D341Med (cell line): Measurements from ENCODE around the gene ACSL4.
"Not testable (repeated sequence)": the region's sequence is repeated elsewhere in the genome, so short reads cannot be mapped to it uniquely, and the experiment has no call there.

ENCODE experiments used
- DNase-seq: peaks from one replicate; pipeline ENCODE4 v3.0.0; 2012; ENCODE audit warnings: low spot score

Gene ACSL4

DNA sequence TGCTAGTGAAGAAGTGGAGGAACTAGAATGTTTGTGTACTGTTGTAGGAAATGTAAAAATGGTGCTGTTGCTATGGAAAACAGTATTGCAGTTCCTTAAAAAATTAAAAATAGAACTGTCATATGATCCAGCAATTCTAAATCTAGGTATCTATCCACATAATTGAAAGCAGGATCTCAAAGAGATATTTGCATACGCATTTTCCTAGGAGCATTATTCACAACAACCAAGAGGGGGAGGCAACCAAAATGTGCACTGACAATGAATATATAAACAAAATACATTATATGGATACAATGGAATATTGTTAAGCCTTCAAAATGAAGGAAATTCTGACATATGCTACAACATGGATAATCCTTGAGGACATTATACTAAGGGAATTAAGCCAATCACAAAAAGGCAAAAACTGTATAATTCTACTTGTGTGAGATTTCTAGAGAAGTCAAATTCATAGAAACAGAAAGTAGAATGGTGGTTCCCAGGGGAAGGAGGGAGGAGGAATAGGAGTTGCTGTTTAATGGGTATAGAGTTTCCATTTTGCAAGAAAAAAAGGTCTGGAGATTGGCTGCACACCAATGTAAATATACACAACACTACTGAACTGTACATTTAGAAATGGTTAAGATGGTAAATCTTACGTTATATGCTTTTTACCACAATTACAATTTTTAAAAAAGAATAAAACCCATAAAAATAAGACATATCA, 72.5 kb downstream of the ACSL4 start:
- no peak for DNase-seq

DNA sequence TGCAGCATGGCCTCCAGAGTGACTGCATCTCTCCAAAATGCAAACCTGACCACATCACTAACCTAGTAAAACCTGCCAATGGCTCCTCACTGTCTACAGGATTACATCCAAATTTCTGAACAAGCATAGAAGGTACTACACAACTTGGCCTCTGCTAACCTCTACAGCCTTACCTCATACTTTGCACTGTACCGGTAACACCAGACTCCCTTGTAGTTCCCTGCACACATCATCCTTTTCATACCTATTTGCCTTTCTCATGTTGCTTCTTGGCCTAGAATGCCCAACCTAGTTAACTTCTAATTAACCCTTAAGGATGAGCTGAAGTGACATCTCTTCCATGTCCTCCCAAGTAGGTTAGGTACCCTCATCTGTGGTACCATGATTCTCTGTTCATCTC, 74.7 kb downstream of the ACSL4 start:
- no peak for DNase-seq

DNA sequence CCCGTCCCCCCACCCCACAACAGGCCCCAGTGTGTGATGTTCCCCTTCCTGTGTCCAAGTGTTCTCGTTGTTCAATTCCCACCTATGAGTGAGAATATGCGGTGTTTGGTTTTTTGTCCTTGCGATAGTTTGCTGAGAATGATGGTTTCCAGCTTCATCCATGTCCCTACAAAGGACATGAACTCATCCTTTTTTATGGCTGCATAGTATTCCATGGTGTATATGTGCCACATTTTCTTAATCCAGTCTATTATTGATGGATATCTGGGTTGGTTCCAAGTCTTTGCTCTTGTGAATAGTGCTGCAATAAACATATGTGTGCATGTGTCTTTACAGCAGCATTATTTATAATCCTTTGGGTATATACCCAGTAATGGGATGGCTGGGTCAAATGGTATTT, 75.7 kb downstream of the ACSL4 start:
- not testable (repeated sequence) for DNase-seq

DNA sequence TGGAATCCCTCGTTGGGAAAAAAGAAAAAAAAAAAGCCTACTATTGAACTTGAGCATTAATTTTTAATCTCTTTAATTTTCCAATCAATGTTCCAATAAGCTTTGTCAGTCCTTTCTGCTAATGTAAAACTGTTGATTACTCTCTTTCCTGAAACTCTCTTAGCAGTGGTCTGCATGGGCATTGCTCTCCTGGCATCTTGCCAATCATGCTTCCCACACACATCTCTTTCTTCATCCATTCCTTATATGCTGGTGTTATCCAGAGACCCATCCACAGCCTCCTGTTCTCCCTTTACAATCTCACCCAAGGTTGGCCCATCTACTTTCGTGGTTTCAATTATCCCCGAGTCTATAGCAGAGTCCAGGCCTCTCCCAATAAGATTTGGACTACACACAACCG, 76.3 kb downstream of the ACSL4 start:
- DNase-seq, result no peak

DNA sequence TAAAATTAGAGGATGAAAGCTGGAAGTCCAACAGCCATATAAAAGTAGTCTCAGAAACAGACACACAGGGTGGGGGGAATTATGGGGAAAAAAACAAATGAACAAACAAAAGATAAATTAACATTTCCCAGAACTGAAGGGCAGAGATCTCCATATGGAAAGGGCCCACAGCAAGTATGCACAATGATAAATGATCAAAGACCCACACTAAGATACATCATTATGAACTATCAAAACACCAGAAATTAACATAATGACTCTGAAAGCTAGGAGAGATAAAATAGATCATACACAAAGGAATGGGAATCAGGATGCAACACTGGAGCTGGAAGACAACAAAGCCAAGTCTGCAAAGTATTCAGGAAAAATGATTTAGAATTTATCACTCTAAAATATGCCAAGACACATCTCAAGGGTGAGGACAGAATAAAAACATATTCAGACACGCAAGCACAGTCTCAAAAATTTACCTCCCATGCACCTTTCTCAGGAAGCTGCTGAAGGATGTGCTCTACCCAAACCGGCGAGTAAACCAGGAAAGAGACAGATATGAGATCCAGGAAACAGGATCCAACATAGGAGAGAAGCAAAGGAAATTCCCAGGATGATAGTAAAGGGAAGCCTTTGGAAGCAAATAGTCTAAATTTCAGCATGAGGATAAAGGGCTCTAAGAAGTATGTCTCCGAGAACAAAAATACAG, 77.4 kb downstream of the ACSL4 start:
- DNase-seq, result no peak

DNA sequence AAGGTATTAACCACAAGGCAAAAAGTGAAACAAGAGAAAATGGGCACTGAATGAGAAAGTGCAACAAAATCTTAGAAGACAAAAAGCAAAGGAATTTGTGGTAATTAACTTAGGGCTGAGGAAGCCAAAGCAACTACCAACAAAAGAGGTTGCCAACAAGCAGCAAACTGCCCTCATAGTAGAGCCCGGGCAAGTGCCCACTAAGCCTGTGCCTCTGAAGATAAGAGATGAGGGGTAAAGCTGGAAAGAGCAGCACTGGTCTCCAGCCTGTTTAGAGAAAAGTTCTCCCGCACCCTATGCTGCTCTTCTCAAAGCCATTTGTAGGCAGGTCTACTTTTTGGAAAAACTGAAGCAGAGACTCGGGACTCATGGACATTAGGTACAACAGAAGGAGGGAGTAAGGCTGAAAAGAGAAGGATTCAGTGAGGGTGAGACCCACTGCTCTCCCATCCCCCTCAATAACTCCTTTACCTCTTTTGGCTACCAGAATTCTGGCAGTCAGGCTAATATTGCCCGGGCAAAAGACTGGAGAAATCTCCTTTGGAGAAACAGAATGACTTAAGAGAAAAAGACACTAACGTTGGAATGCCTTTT, 78.4 kb downstream of the ACSL4 start:
- no peak for DNase-seq

DNA sequence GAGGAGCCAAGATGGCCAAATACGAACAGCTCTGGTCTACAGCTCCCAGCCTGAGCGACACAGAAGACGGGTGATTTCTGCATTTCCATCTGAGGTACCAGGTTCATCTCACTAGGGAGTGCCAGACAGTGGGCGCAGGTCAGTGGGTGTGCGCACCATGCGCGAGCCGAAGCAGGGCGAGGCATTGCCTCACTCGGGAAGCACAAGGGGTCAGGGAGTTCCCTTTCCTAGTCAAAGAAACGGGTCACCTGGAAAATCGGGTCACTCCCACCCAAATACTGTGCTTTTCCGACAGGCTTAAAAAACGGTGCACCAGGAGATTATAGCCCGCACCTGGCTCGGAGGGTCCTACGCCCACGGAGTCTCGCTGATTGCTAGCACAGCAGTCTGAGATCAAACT, 88.4 kb downstream of the ACSL4 start:
- not testable (repeated sequence) for DNase-seq

DNA sequence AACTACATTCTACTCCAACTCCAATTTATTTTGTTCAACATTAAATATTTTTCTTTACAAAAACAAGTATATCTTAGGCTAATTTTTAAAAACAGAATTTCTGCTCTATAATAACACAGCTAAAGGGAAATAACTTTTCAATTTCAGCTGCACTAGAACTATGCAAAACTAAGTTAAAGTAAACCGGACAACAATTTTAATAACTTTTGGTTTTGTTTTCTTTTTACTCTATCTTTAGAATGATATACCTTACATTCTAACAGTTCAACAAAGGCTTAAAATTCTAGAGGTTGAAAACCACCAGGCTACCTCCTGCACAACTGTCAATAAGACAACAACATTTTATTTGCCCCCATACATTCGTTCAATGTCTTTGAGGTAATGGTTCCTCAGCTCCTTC, 89.4 kb downstream of the ACSL4 start:
- DNase-seq, result no peak

DNA sequence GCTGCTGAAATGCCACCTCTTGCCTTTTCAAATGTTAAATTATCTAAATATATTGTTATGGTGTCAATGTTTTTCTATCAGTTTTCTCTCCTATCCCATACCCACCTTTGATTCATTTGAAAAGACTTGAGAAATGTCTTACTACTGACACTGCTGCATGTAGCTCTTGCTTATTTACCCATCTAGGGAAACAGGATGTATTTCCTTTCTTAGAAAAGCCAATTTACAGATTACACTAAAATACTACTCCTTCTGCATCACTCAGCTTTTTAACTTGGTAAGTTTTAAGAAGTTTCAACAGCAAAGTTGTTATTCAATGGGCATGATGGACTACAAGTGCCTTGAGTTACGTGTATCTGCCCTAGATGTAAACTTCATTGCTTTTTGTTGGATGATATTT, 94.9 kb downstream of the ACSL4 start:
- no peak for DNase-seq

DNA sequence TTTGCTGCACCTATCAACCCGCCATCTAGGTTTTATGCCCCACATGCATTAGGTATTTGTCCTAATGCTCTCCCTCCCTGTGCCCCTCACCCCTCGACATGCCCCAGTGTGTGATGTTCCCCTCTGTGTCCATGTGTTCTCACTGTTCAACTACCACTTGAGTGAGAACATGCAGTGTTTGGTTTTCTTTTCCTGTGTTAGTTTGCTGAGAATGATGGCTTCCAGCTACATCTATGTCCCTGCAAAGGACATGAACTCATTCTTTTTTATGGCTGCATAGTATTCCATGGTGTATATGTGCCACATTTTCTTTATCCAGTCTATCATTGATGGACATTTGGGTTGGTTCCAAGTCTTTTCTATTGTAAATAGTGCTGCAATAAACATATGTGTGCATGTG, 95.6 kb downstream of the ACSL4 start:
- DNase-seq, result not testable (repeated sequence)

DNA sequence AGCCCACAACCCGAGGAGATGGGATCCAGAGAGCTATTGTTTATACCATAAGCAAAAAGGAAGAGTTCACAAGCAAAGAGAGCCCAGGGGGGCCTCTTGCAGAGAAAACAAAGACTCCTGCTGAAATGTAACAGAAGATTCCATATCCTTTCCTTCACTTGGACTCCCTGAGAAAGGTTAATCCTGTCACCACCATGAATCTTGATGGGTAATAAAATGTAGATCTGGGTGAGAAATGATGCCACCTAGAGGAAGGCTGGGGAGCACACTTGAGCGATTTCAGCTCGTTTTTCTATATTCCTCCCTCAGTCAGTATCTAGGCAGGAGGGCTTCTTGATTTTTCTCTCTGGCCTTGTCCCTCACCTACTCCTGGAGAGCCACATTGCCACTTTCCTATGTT, 97.9 kb downstream of the ACSL4 start:
- DNase-seq, result peak; percentile 39

DNA sequence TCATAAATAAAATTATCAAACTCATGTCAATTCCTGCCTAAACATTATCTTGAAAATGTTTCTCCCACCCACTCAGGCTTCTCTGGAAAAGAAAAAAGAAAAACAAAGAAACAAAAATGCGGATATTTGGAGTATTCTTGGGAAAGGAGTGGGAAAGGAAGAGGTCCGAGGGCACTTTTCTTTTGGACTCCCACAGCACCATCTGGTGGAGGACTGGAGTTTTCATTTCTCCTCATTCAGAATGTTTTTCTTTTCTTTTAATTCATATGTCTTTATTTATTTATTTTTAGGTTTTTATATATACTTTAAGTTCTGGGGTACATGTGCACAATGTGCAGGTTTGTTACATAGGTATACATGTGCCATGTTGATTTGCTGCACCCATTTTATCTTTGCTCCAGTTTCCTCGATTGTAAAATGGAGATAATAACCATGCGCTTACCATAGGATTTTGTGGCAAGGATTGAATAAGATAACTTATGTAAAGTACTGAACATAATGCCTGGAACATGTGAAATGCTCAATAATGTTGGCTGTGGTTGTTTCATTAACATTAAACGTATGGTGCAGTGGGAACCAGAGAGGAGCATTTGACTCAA, 100.1 kb downstream of the ACSL4 start:
- peak; percentile 36 for DNase-seq

DNA sequence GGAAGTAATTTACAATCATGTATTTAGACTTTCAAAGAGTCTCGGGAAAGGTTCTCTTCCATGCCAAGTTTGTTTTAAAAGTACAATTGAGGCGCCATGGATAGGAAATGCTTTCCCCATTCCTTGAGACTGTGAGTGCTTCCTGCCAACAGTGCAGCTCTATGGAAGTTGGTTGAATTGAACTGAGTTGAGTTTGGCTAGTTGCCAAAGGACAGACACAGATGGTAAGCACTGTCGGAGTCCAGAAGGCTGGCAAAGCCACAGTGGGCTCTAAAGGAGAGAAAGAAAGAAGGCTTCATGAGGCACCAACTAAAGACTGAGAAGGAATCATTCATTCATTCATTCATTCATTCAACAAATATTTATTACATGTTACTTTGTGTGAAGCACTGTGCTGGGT, 103.7 kb downstream of the ACSL4 start:
- DNase-seq, result no peak

DNA sequence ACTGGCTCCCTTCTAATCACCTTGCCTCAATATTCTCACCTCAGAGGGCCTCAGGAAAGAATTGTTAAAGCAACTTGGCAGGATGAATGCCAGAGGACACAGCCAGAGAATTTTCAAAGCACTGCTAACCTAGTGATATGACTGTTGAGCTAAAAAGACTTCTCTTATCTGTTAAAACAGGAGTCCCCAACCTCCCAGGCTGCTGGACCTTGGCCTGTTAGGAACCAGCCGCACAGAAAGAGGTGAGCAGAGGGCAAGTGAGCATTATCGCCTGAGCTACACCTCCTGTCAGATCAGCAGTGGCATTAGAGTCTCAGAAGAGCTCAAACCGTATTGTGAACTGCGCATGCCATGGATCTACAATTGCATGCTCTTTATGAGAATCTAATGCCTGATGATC, 106.4 kb downstream of the ACSL4 start:
- no peak for DNase-seq

DNA sequence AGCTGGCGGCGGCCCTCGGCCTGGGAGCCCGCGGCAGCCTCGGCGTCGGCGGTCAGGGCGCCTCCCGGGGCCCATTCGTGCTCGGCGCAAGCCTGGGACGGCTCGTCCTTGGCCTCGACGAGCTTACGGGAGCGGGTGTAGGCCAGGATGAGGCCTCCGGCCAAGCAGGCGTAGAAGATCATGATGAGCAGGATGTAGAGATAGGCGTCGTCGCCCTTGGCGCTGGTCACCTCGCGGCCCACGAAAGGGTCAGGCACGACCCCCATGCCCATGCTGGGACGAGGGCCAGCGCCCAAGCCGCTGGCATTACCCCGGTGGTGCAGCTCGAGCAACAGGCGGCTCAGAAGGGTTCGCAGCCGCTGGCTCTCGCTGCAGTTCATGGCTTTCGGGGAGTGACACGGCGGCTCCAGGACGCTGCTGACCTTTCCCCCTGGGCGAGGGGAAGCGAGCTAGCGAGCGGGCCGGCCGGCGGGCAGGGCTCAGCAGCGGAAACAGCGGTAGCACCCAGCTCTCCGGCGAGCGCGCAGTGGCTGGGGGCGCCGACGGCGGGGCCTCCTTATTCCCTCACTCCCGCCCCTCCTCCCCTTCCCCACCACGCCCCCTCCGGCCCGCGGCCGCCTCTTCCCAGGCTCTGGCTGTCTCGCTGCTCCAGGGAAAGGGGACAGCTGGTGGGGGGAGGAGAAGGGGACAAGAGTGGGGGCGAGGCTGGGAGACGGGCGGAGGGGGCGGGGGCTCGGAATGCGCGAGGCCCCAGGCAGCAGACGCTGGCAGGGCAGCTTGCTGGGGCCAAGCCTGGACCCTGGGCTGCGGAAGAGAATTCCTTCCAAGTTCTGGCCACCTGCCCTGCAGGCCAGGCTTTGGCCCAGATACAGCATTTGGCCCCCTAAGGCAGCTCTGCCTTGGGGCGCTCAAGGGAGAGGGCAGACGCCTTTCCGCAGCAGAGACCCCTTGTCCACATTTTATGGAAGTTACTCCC, 108.1 kb downstream of the ACSL4 start, which contains the start of gene KCNE5:
KCNE5 (minus strand) TSS at position 532 of the 976 bp plus-strand sequence; CDS start at position 380, 152 bp downstream.
- peak; percentile 29 for DNase-seq

DNA sequence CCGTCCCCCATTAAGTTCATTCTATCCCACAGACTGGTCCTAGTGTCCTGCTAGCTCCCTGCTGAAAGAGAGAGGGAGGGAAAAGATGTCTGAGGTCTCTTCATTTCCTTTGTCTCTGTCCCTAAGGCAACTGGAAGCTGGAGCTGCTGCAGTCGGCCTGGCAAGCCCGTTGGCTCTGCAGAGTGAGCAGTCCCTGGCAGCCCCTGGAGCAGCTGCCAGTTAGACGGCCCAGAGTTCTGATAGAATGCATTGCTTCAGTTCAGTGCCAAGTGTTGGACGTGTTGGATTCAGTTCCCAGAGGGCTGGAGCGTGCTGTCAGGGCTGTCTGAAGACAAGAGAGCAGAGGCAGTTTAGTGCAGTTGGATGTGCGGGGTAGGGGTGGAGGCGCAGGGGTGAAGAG, 109.1 kb downstream of the ACSL4 start:
- no peak for DNase-seq

DNA sequence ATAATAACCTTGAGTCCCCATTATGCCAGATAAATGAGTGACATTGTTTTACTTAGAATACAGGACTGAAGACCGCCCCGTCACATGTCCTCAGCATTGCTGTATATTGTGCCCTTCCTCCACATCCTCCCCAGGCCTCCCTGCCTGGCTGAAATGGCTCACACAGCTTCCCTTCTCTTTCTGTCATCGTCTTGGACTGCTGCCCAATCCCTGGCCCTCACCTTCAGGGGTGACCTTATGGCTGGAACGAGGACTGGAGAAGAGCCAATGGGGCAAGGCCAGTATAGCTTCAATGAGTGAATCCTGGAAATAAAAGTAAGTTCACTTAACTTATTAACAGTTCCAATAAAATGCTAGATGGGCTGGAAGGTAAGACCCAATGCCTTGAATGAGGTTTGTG, 110.8 kb downstream of the ACSL4 start:
- no peak for DNase-seq

DNA sequence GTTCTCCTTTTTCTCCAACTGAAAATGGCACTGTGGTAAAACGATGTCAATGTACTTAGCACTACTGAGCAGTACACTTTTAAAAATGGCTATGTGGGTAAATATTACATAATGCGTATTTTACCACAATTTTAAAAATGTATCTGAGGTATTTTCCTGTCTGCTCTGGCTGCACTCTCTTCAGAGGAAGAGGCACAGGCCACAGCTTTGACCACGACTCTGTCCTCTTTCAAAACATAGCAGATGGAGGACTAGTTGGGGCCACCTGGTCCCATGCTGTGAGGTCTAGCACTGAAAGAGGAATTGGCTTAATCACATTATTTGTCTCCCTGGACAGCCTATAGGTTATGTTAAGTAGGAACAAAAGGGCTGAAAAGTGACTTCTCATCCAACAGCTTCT, 113.3 kb downstream of the ACSL4 start:
- DNase-seq, result no peak

DNA sequence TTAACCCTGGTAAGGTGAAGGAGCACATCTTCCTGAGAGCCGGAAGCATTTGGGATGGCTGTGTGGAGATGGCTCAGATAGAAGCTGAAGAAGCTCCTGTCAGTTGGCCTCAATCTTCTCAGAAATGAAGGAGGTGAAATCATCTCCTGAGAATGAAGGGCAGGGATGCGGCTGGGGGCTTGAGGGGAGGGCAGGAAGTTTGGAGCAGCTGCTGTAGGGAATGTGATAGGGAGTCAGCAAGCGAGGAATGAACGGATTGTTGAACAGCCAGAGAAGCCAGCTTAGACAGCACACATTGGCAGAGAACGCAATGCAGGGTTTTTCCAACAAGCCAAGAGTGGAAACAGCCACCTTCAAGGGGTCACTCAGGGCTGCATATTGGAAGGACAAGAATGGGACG, 118.1 kb downstream of the ACSL4 start:
- DNase-seq, result no peak

DNA sequence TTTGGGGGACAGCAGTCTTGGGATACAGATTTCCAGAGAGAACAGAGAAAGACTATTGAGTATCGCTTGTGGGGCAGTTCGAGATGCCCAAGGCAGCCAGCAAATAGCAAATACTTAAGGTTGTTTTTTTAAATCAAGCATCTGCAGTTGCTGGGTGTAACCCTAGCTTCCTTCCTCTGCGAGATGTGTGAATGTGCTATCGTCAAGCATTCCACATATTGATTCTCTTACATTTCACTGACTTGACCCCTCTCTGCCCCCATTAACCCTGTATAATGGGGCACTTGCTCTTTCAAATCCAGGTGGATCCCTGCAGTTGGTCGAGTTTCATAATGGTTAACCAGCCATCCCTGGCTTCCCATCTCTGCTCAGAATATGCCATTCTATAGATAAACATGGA, 131.6 kb downstream of the ACSL4 start:
- DNase-seq, result no peak

DNA sequence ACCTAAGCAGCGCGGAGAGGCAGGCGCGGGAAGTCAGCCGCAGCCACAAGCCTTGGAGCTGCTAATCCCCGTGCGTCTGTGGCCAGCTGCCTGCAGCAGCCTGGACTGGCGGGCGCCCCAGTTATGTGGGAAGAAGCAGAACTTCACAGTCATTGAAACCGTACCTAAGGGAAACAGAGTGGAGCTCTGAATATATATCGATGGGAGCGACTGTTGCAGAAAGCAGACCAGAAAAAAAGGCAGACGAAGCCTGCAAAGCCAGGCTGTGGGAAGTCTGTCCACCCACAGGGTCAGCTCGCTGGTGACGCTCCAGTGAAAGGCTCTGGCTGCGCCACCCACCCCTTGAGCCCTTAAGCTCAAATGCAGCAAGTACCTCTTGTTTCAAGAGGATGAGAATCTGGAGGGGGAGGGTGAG, 132.8 kb downstream of the ACSL4 start:
- DNase-seq, result peak; percentile 54

DNA sequence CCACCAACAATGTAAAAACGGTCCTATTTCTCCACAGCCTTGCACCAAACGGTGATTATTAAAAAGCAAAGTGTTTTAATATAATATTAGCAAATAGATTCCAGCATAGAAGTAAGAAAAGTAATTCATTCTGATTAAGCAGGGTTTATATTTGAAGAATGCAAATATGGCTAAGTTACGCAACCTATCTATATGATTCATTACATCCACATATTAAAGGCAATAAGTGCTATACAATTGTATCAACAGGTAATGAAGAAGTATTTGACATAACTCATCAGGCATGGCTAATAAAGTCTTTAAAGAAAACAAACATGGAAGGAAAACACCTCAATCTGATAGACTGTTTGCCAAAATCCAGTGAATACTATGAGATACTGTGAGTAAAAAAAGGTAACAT, 137.0 kb downstream of the ACSL4 start:
- no peak for DNase-seq
